Endothelial cell of umbilical vein (primary cell): ENCODE data around the gene SWT1.

ENCODE experiments used
- EZH2 ChIP-seq: IDR thresholded peaks from 2 replicates; pipeline ENCODE4 v1.6.1; 2012; ENCODE audit warnings: borderline replicate concordance, low read depth, mild to moderate bottlenecking, moderate library complexity, low read length, inconsistent platforms; ENCODE audit not compliant: severe bottlenecking
- GATA2 ChIP-seq: IDR thresholded peaks from 2 replicates; pipeline ENCODE4 v1.7.0; 2011; ENCODE audit warnings: low read depth, mild to moderate bottlenecking, moderate library complexity, mixed read lengths, low read length; ENCODE audit not compliant: insufficient read length, insufficient read depth
- MYC ChIP-seq: IDR thresholded peaks from one replicate; pipeline ENCODE4 v1.6.1; 2011; ENCODE audit warnings: mild to moderate bottlenecking, low read depth, low read length
- POLR2A ChIP-seq: IDR thresholded peaks from 2 replicates; pipeline ENCODE4 v1.6.1; 2012; ENCODE audit warnings: low read depth, mild to moderate bottlenecking, control low read depth, low read length
- TF ChIP-seq, protein P1 (sequence below), 2 donors: IDR thresholded peaks; 1 replicate in 1 of 2; 2 replicates in 1 of 2; pipeline ENCODE4 v1.5.1; 2011; ENCODE audit warnings: low read length in 2 of 2, mild to moderate bottlenecking in 2 of 2, moderate library complexity in 2 of 2, control low read depth in 1 of 2, inconsistent platforms in 1 of 2, low read depth in 1 of 2; ENCODE audit not compliant: insufficient read depth in 1 of 2; ENCODE audit errors: extremely low read depth in 1 of 2
- TF ChIP-seq, protein P2 (sequence below): IDR thresholded peaks from 2 replicates; pipeline ENCODE4 v1.6.1; 2011; ENCODE audit not compliant: insufficient read depth, insufficient read length

DNA sequence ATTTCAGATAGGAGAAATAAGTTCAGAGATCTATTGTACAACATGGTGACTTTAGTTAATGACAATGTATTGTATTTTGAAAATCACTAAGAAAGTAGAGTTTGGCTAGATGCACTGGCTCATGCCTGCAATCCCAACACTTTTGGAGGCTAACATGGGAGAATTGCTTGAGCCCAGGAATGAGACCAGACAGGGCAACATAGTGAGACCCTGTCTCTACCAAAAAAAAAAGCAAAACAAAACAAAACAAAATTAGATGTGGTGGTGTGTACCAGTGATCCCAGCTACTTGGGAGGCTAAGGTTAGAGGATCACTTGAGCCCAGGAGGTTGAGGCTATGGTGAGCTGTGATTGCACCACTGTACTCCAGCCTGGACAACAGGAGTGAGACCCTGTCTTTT lies 132.9 kb downstream of the SWT1 start:
- TF ChIP-seq, protein P1, sequence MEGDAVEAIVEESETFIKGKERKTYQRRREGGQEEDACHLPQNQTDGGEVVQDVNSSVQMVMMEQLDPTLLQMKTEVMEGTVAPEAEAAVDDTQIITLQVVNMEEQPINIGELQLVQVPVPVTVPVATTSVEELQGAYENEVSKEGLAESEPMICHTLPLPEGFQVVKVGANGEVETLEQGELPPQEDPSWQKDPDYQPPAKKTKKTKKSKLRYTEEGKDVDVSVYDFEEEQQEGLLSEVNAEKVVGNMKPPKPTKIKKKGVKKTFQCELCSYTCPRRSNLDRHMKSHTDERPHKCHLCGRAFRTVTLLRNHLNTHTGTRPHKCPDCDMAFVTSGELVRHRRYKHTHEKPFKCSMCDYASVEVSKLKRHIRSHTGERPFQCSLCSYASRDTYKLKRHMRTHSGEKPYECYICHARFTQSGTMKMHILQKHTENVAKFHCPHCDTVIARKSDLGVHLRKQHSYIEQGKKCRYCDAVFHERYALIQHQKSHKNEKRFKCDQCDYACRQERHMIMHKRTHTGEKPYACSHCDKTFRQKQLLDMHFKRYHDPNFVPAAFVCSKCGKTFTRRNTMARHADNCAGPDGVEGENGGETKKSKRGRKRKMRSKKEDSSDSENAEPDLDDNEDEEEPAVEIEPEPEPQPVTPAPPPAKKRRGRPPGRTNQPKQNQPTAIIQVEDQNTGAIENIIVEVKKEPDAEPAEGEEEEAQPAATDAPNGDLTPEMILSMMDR (IDR thresholded peaks at IDR 0.05; ENCODE audit: extremely low read depth in 1 of 2, insufficient read depth in 1 of 2, low read depth in 1 of 2, low read length in 2 of 2), result no peak
- TF ChIP-seq EZH2 (no peak), MYC (no peak), POLR2A (no peak), GATA2 (no peak)
- TF ChIP-seq, protein P2, sequence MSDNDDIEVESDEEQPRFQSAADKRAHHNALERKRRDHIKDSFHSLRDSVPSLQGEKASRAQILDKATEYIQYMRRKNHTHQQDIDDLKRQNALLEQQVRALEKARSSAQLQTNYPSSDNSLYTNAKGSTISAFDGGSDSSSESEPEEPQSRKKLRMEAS, result no peak
